Astrocyte (in vitro differentiated cells and primary cell): ENCODE measurements around the gene OAS3.

Experiments used
- CTCF ChIP-seq: IDR thresholded peaks from 2 replicates; pipeline ENCODE4 v1.5.1; 2011; ENCODE audit warnings: low read depth, mild to moderate bottlenecking, inconsistent platforms, low read length, moderate library complexity; ENCODE audit not compliant: insufficient read depth
- EZH2 ChIP-seq: IDR thresholded peaks from 2 replicates; pipeline ENCODE4 v1.6.1; 2012; ENCODE audit warnings: mild to moderate bottlenecking, low read length, inconsistent platforms; ENCODE audit not compliant: insufficient read depth

GRCh38 chr12:113002155-113002554, 63.9 kb downstream of the OAS3 start:
- TF ChIP-seq CTCF (no peak), EZH2 (no peak)
